ENCODE data around the gene BIRC7.

DNA sequence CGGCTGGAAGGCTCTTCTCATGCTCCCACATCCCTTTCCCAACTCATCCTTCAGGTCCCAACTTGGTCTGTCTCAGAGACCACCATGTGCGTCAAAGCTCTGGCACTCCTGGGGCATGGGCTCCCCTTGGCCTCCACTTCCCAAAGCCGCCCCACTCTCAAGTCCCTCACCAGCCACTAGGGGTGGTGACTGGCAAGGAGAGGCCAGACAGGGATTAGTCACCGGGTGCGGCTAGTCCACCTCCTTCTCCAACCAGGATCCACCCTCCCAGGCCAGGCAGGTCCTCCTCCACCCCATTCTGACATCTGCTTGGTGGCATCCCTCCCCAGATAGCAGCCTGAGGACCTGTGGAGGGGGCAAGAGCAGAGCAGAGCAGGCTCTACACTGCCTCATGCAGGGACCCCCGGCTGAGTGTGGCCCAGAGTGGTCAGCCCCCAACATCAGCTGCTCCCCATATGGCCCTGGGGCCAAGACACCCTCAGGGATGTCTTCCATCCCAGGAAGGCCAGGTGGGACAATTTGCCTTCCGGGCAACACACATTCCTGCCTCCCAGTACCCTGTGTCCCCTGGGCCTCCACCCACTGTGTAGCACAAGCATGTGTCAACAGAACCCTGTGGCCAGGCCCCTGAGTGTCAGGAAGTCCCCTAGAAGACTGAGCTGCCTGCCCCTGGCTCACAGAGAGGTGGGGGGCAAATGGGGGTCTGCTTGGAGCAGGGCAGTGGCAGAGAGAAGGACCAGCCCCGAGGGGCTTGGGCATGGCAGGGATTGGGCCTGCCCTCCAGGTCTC is 49.0 kb upstream of the BIRC7 start:
- TF ChIP-seq, protein P1, sequence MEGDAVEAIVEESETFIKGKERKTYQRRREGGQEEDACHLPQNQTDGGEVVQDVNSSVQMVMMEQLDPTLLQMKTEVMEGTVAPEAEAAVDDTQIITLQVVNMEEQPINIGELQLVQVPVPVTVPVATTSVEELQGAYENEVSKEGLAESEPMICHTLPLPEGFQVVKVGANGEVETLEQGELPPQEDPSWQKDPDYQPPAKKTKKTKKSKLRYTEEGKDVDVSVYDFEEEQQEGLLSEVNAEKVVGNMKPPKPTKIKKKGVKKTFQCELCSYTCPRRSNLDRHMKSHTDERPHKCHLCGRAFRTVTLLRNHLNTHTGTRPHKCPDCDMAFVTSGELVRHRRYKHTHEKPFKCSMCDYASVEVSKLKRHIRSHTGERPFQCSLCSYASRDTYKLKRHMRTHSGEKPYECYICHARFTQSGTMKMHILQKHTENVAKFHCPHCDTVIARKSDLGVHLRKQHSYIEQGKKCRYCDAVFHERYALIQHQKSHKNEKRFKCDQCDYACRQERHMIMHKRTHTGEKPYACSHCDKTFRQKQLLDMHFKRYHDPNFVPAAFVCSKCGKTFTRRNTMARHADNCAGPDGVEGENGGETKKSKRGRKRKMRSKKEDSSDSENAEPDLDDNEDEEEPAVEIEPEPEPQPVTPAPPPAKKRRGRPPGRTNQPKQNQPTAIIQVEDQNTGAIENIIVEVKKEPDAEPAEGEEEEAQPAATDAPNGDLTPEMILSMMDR (IDR thresholded peaks at IDR 0.05): no peak
- no peak for TF ChIP-seq POLR2A (IDR thresholded peaks at IDR 0.05; ENCODE audit: low read depth)
- TF ChIP-seq POLR2AphosphoS5 (IDR thresholded peaks at IDR 0.05): no peak
